HEK293T (cell line): ENCODE data around the gene PREX1.

ENCODE experiments used
- CTCF ChIA-PET: fragments of 350-600 bp; formaldehyde crosslinking; extraction: SDS; loops from one replicate; lab custom pipeline; 2021; ENCODE audit warnings: antibody characterized with exemption, inconsistent platforms; lab: Yijun Ruan, JAX
- POLR2A ChIA-PET: fragments of 350-600 bp; formaldehyde crosslinking; extraction: SDS; loops from one replicate; lab custom pipeline; 2020; ENCODE audit warnings: antibody characterized with exemption, inconsistent platforms; lab: Yijun Ruan, JAX
- DNase-seq: peaks from one replicate; pipeline ENCODE4 v3.0.0; 2012; ENCODE audit warnings: mixed read lengths; ENCODE audit errors: extremely low spot score
- ARNT ChIP-seq: fragments of 450-650 bp; IDR thresholded peaks from 2 replicates; pipeline ENCODE4 v1.6.1; 2017; ENCODE audit warnings: mild to moderate bottlenecking
- BHLHE40 ChIP-seq: fragments of 450-650 bp; IDR thresholded peaks from 2 replicates; pipeline ENCODE4 v1.6.1; 2016; ENCODE audit warnings: mild to moderate bottlenecking, moderate library complexity, borderline replicate concordance
- CTBP1 ChIP-seq: fragments of 450-650 bp; IDR thresholded peaks from 2 replicates; pipeline ENCODE4 v1.6.1; 2016; ENCODE audit warnings: borderline replicate concordance
- ELF4 ChIP-seq: fragments of 450-650 bp; IDR thresholded peaks from 2 replicates; pipeline ENCODE4 v1.6.1; 2017; ENCODE audit warnings: antibody characterized with exemption
- FOXA1 ChIP-seq: fragments of 450-650 bp; IDR thresholded peaks from 2 replicates; pipeline ENCODE4 v1.6.1; 2016; ENCODE audit warnings: mild to moderate bottlenecking
- FOXK2 ChIP-seq: fragments of 450-650 bp; IDR thresholded peaks from 2 replicates; pipeline ENCODE4 v1.6.1; 2016; ENCODE audit warnings: mild to moderate bottlenecking
- FOXM1 ChIP-seq: fragments of 450-650 bp; IDR thresholded peaks from 2 replicates; pipeline ENCODE4 v1.6.1; 2017; ENCODE audit warnings: mild to moderate bottlenecking, borderline replicate concordance
- HDGF ChIP-seq: fragments of 450-650 bp; IDR thresholded peaks from 2 replicates; pipeline ENCODE4 v1.6.1; 2017; ENCODE audit warnings: antibody characterized with exemption, borderline replicate concordance
- L3MBTL2 ChIP-seq: fragments of 450-650 bp; conservative IDR thresholded peaks from 2 replicates; pipeline ENCODE4 v1.6.1; 2016; ENCODE audit warnings: mild to moderate bottlenecking
- LEF1 ChIP-seq: fragments of 450-650 bp; IDR thresholded peaks from 2 replicates; pipeline ENCODE4 v1.6.1; 2017; ENCODE audit warnings: mild to moderate bottlenecking, borderline replicate concordance
- NFRKB ChIP-seq: fragments of 450-650 bp; IDR thresholded peaks from 2 replicates; pipeline ENCODE4 v1.6.1; 2016; ENCODE audit warnings: mild to moderate bottlenecking, moderate library complexity
- PKNOX1 ChIP-seq: fragments of 450-650 bp; IDR thresholded peaks from 2 replicates; pipeline ENCODE4 v1.6.1; 2016
- SP1 ChIP-seq: fragments of 450-650 bp; IDR thresholded peaks from 2 replicates; pipeline ENCODE4 v1.6.1; 2017
- SUZ12 ChIP-seq: fragments of 450-650 bp; IDR thresholded peaks from 2 replicates; pipeline ENCODE4 v1.6.1; 2016; ENCODE audit warnings: mild to moderate bottlenecking
- TARDBP ChIP-seq: fragments of 450-650 bp; IDR thresholded peaks from 2 replicates; pipeline ENCODE4 v1.6.1; 2016
- ZNF384 ChIP-seq: fragments of 450-650 bp; IDR thresholded peaks from 2 replicates; pipeline ENCODE4 v1.6.1; 2016

The PREX1 gene

GRCh38 chr20:48665785-48666184 lies 162.0 kb downstream of the PREX1 start:
- POLR2A ChIA-PET, result no interaction called here
- CTCF ChIA-PET, result no interaction called here
- DNase-seq, result no peak
- no peak for TF ChIP-seq HDGF
- TF ChIP-seq PKNOX1, result no peak
- TF ChIP-seq TARDBP, result no peak
- TF ChIP-seq FOXM1, result no peak
- no peak for TF ChIP-seq ZNF384
- TF ChIP-seq ARNT, result no peak
- TF ChIP-seq LEF1, result no peak
- no peak for TF ChIP-seq BHLHE40
- no peak for TF ChIP-seq FOXA1
- TF ChIP-seq NFRKB, result no peak
- TF ChIP-seq L3MBTL2, result no peak
- TF ChIP-seq CTBP1, result no peak
- no peak for TF ChIP-seq ELF4

- no peak for TF ChIP-seq L3MBTL2
- no peak for DNase-seq
- ChIA-PET CTCF (no interaction called here), POLR2A (no interaction called here)
Observed at GRCh38 chr20:48662711-48663110, 165.1 kb downstream of the PREX1 start.

- no peak for DNase-seq
- ChIA-PET CTCF (no interaction called here), POLR2A (no interaction called here)
- TF ChIP-seq SP1 (no peak), BHLHE40 (no peak), HDGF (no peak), ELF4 (no peak), ZNF384 (no peak), FOXA1 (no peak), NFRKB (no peak), PKNOX1 (no peak), SUZ12 (no peak), FOXM1 (no peak)
Observed at GRCh38 chr20:48661575-48662455, 166.0 kb downstream of the PREX1 start.

GRCh38 chr20:48660788-48661187 lies 167.0 kb downstream of the PREX1 start:
- TF ChIP-seq L3MBTL2 (no peak), ELF4 (no peak), PKNOX1 (no peak), NFRKB (no peak), TARDBP (no peak)
- DNase-seq, result no peak
- ChIA-PET POLR2A (no interaction called here), CTCF (no interaction called here)

- no peak for TF ChIP-seq SUZ12
- no peak for TF ChIP-seq ARNT
- no peak for TF ChIP-seq LEF1
- no peak for TF ChIP-seq PKNOX1
- no peak for DNase-seq
- CTCF ChIA-PET, result no interaction called here
- POLR2A ChIA-PET, result no interaction called here
Observed at GRCh38 chr20:48659858-48660257, 167.9 kb downstream of the PREX1 start.

- POLR2A ChIA-PET, result interaction anchor here (1.3 kb wide), 1 partner anchor 248 kb away, joined by 5 read pairs; no protein-coding TSS in a partner anchor
- DNase-seq, result no peak
- CTCF ChIA-PET, result no interaction called here
- TF ChIP-seq LEF1 (no peak), ARNT (no peak), CTBP1 (no peak), PKNOX1 (no peak), FOXM1 (no peak), TARDBP (no peak), HDGF (no peak), L3MBTL2 (no peak), FOXK2 (no peak), NFRKB (no peak), FOXA1 (no peak), SP1 (no peak), BHLHE40 (no peak), ZNF384 (no peak), SUZ12 (no peak), ELF4 (no peak)
Observed at GRCh38 chr20:48658505-48658904, 169.3 kb downstream of the PREX1 start.
